A549 (cell line): Measurements from ENCODE around the gene TMPRSS2.

Experiments
- EP300 ChIP-seq, 2 experiments: fragments of >200 bp; sonication (Bioruptor Twin); formaldehyde crosslinking; IDR thresholded peaks; 2 replicates in 1 of 2; 3 replicates in 1 of 2; pipeline ENCODE4 v1.6.1; 2016 to 2017
- MAFK ChIP-seq: fragments of 450-650 bp; IDR thresholded peaks from 2 replicates; pipeline ENCODE4 v1.6.1; 2014; ENCODE audit not compliant: partially characterized antibody
- MAZ ChIP-seq: fragments of 150-350 bp; IDR thresholded peaks from 2 replicates; pipeline ENCODE4 v1.6.1; 2014; ENCODE audit warnings: antibody characterized with exemption, low read depth, low read length, borderline replicate concordance
- MYC ChIP-seq: IDR thresholded peaks from 2 replicates; pipeline ENCODE4 v1.6.1; 2012; ENCODE audit warnings: mild to moderate bottlenecking, inconsistent platforms, low read length, improper control_type of control experiment, borderline replicate concordance
- SMC3 ChIP-seq: fragments of >200 bp; sonication (Bioruptor Twin); formaldehyde crosslinking; IDR thresholded peaks from 3 replicates; pipeline ENCODE4 v1.6.1; 2018; ENCODE audit warnings: inconsistent platforms
- TF ChIP-seq, protein P1 (sequence below): fragments of >200 bp; sonication (Bioruptor Twin); formaldehyde crosslinking; IDR thresholded peaks from 3 replicates; pipeline ENCODE4 v1.5.1; 2016
- TF ChIP-seq, protein P2 (sequence below): fragments of >200 bp; sonication (Bioruptor Twin); formaldehyde crosslinking; IDR thresholded peaks from 3 replicates; pipeline ENCODE4 v1.6.1; 2016
- TF ChIP-seq, protein P3 (sequence below): fragments of 150-350 bp; IDR thresholded peaks from 2 replicates; pipeline ENCODE4 v1.6.1; 2014; ENCODE audit warnings: low read depth, mild to moderate bottlenecking, low read length
- TF ChIP-seq, protein P4 (sequence below): fragments of 200-600 bp; sonication (generic); IDR thresholded peaks from 2 replicates; pipeline ENCODE4 v1.6.1; 2016; ENCODE audit warnings: antibody characterized with exemption, mild to moderate bottlenecking, moderate library complexity

DNA sequence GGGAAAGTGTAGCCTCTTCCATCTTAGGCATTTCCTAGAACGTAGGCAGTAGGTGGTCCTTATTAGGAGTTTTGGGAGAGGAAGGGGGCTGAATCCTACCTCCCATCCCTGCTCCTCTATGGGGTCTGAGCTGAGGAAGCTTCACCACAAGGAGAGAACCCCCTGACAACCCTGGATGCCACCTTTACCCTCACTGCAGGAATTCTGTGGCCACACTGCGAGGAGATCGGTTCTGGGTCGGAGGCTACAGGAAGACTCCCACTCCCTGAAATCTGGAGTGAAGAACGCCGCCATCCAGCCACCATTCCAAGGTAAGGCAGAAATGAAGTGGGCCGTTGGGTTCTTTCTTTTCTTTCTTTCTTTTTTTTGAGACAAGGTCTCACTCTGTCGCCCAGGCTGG, 80.4 kb downstream of the TMPRSS2 start:
- TF ChIP-seq MAZ: no peak
- TF ChIP-seq, protein P1, sequence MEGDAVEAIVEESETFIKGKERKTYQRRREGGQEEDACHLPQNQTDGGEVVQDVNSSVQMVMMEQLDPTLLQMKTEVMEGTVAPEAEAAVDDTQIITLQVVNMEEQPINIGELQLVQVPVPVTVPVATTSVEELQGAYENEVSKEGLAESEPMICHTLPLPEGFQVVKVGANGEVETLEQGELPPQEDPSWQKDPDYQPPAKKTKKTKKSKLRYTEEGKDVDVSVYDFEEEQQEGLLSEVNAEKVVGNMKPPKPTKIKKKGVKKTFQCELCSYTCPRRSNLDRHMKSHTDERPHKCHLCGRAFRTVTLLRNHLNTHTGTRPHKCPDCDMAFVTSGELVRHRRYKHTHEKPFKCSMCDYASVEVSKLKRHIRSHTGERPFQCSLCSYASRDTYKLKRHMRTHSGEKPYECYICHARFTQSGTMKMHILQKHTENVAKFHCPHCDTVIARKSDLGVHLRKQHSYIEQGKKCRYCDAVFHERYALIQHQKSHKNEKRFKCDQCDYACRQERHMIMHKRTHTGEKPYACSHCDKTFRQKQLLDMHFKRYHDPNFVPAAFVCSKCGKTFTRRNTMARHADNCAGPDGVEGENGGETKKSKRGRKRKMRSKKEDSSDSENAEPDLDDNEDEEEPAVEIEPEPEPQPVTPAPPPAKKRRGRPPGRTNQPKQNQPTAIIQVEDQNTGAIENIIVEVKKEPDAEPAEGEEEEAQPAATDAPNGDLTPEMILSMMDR: no peak
- TF ChIP-seq, protein P2, sequence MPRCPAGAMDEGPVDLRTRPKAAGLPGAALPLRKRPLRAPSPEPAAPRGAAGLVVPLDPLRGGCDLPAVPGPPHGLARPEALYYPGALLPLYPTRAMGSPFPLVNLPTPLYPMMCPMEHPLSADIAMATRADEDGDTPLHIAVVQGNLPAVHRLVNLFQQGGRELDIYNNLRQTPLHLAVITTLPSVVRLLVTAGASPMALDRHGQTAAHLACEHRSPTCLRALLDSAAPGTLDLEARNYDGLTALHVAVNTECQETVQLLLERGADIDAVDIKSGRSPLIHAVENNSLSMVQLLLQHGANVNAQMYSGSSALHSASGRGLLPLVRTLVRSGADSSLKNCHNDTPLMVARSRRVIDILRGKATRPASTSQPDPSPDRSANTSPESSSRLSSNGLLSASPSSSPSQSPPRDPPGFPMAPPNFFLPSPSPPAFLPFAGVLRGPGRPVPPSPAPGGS: no peak
- TF ChIP-seq, protein P3, sequence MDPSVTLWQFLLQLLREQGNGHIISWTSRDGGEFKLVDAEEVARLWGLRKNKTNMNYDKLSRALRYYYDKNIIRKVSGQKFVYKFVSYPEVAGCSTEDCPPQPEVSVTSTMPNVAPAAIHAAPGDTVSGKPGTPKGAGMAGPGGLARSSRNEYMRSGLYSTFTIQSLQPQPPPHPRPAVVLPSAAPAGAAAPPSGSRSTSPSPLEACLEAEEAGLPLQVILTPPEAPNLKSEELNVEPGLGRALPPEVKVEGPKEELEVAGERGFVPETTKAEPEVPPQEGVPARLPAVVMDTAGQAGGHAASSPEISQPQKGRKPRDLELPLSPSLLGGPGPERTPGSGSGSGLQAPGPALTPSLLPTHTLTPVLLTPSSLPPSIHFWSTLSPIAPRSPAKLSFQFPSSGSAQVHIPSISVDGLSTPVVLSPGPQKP: no peak
- TF ChIP-seq MYC: no peak
- no peak for TF ChIP-seq EP300 (IDR thresholded peaks at IDR 0.05)
- no peak for TF ChIP-seq SMC3
- TF ChIP-seq MAFK: no peak
- TF ChIP-seq, protein P4, sequence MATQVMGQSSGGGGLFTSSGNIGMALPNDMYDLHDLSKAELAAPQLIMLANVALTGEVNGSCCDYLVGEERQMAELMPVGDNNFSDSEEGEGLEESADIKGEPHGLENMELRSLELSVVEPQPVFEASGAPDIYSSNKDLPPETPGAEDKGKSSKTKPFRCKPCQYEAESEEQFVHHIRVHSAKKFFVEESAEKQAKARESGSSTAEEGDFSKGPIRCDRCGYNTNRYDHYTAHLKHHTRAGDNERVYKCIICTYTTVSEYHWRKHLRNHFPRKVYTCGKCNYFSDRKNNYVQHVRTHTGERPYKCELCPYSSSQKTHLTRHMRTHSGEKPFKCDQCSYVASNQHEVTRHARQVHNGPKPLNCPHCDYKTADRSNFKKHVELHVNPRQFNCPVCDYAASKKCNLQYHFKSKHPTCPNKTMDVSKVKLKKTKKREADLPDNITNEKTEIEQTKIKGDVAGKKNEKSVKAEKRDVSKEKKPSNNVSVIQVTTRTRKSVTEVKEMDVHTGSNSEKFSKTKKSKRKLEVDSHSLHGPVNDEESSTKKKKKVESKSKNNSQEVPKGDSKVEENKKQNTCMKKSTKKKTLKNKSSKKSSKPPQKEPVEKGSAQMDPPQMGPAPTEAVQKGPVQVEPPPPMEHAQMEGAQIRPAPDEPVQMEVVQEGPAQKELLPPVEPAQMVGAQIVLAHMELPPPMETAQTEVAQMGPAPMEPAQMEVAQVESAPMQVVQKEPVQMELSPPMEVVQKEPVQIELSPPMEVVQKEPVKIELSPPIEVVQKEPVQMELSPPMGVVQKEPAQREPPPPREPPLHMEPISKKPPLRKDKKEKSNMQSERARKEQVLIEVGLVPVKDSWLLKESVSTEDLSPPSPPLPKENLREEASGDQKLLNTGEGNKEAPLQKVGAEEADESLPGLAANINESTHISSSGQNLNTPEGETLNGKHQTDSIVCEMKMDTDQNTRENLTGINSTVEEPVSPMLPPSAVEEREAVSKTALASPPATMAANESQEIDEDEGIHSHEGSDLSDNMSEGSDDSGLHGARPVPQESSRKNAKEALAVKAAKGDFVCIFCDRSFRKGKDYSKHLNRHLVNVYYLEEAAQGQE: no peak
